Osteoblast (primary cell): ENCODE results near the gene AHDC1. TPM values are rescaled to one million over a fixed set of nuclear protein-coding genes. Genes with fewer than 3 reads are reported as not detected.

Source experiments
- DNase-seq: peaks from one replicate; pipeline ENCODE4 v3.0.0; 2011; ENCODE audit warnings: low spot score, mixed read lengths; ENCODE audit not compliant: insufficient read length; ENCODE audit errors: missing footprints
- H2AFZ ChIP-seq: 2 replicates; pipeline ENCODE4 v1.6.0; 2011; ENCODE audit warnings: mild to moderate bottlenecking, low read length
- H3K27ac ChIP-seq: 2 replicates; pipeline ENCODE4 v1.5.1; 2011; ENCODE audit warnings: mild to moderate bottlenecking, low read depth, low read length, moderate library complexity
- H3K27me3 ChIP-seq: 2 replicates; pipeline ENCODE4 v1.6.0; 2012; ENCODE audit warnings: mild to moderate bottlenecking, control low read depth, inconsistent platforms, low read length, moderate library complexity; ENCODE audit not compliant: insufficient read depth
- H3K36me3 ChIP-seq: 2 replicates; pipeline ENCODE4 v1.5.1; 2011; ENCODE audit warnings: mild to moderate bottlenecking, low read length, control low read depth, moderate library complexity; ENCODE audit not compliant: insufficient read depth
- H3K4me1 ChIP-seq: 2 replicates; pipeline ENCODE4 v1.5.1; 2011; ENCODE audit warnings: mild to moderate bottlenecking, low read length, control low read depth, moderate library complexity; ENCODE audit not compliant: insufficient read depth
- H3K4me2 ChIP-seq: 2 replicates; pipeline ENCODE4 v1.6.0; 2011; ENCODE audit warnings: mild to moderate bottlenecking, low read length; ENCODE audit not compliant: insufficient read depth
- H3K4me3 ChIP-seq: fragments of 200-600 bp; sonication (generic); 3 replicates; pipeline ENCODE4 v1.5.1; 2012; ENCODE audit warnings: mild to moderate bottlenecking, low read length, inconsistent platforms; ENCODE audit not compliant: insufficient read depth
- H3K79me2 ChIP-seq: 2 replicates; pipeline ENCODE4 v1.6.0; 2012; ENCODE audit warnings: mild to moderate bottlenecking, low read length, control low read depth, inconsistent platforms; ENCODE audit not compliant: insufficient read depth
- H3K9me3 ChIP-seq: 2 replicates; pipeline ENCODE4 v1.5.1; 2011; ENCODE audit warnings: low read depth, low read length, control low read depth
- H4K20me1 ChIP-seq: 2 replicates; pipeline ENCODE4 v1.6.0; 2012; ENCODE audit warnings: mild to moderate bottlenecking, low read length, control low read depth; ENCODE audit not compliant: insufficient read depth
- total RNA-seq: library from RNA; depleted of rRNA; stranded (reverse); fragments of >200 nt; gene quantifications from 2 replicates; pipeline ENCODE4 v1.2.3, GENCODE V29; 2012
- TF ChIP-seq, protein P1 (sequence below): IDR thresholded peaks from 2 replicates; pipeline ENCODE4 v1.5.1; 2011; ENCODE audit warnings: mild to moderate bottlenecking, low read depth, low read length, moderate library complexity; ENCODE audit errors: extremely low read depth

AHDC1 gene
- total RNA-seq, 1 donor = 11.2 TPM

DNA sequence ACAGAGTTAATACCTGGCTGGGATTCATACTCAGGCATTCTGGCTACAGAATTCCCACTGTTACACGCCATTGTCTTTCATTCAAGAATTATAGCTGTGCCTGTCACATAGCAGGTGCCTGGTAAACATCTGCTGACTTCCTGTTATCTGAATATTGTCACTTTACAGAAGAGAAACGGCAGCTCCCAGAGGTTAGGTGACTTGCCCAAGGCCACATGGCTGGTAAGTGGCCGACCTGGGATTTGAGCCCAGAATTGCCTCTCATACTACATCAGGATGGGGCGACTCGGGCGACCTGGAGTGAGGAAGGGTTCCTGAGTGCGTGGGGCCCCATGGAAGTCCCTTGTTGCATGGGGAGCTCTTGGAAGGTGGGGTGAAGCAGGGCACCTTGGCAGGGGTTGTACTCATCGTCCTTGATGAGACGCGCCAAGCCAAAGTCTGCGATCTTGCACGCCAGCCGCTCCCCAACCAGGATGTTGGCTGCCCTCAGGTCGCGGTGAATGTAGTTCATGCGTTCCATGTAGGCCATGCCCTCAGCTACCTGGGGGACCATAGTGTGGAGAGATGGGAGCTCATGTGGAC is 10.2 kb upstream of the AHDC1 start:
- peak; percentile 48 for DNase-seq
- Histone ChIP-seq H3K27ac (no peak overlapping the region), H3K79me2 (no peaks in the 10 kb centered on the region), H3K4me3 (no peak overlapping the region), H4K20me1 (no peaks in the 10 kb centered on the region), H2AFZ (no peak overlapping the region), H3K36me3 (no peaks in the 10 kb centered on the region), H3K27me3 (peaks cover 12% of the 10 kb centered on the region), H3K4me1 (no peaks in the 10 kb centered on the region), H3K9me3 (no peaks in the 10 kb centered on the region), H3K4me2 (no peak overlapping the region)
- TF ChIP-seq, protein P1, sequence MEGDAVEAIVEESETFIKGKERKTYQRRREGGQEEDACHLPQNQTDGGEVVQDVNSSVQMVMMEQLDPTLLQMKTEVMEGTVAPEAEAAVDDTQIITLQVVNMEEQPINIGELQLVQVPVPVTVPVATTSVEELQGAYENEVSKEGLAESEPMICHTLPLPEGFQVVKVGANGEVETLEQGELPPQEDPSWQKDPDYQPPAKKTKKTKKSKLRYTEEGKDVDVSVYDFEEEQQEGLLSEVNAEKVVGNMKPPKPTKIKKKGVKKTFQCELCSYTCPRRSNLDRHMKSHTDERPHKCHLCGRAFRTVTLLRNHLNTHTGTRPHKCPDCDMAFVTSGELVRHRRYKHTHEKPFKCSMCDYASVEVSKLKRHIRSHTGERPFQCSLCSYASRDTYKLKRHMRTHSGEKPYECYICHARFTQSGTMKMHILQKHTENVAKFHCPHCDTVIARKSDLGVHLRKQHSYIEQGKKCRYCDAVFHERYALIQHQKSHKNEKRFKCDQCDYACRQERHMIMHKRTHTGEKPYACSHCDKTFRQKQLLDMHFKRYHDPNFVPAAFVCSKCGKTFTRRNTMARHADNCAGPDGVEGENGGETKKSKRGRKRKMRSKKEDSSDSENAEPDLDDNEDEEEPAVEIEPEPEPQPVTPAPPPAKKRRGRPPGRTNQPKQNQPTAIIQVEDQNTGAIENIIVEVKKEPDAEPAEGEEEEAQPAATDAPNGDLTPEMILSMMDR = no peak

DNA sequence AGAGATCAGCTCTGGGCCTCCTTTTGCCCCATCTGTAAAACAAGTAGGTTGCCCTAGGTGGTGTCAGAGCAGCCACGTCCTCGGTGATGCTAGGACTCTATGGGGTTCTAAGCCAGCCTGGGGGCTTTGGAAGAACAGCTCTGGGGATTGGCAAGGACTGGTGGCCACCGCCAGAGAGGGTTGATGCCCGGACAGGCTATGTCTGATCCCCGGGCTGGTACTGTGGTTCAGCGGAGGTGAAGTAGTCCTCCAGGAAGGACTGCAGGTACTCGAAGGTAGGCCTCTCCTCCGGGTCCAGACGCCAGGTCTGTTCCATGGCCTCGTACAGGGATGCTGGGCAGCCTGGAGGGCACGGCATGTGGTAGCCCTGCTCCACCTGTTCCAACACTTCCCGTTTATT is 8.8 kb upstream of the AHDC1 start:
- Histone ChIP-seq H2AFZ (no peak overlapping the region), H3K9me3 (no peaks in the 10 kb centered on the region), H4K20me1 (no peaks in the 10 kb centered on the region), H3K79me2 (no peaks in the 10 kb centered on the region), H3K27me3 (peaks cover 12% of the 10 kb centered on the region), H3K4me2 (no peak overlapping the region), H3K27ac (no peak overlapping the region), H3K4me3 (no peak overlapping the region), H3K4me1 (no peaks in the 10 kb centered on the region), H3K36me3 (no peaks in the 10 kb centered on the region)
- peak; percentile 79 for DNase-seq
- TF ChIP-seq, protein P1 = no peak

DNA sequence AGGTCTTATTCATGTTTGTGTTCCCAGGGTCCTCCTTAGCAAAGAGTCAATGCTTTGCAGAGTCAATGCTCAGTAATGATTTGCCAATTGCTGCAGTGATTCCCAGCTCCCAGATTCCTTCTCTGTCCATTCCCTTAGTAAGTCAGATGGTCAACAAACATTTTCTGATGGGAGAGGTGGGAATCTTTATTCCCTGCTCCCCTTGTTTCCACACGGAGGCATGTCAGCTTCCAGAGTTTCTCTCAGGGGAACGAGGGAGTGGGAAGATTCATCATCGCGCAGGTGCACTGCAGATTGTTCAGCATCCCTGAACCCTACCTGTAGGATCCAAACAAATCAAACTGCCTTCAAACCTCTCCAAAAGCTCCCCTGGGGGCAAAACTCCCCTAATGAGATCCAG is 7.5 kb upstream of the AHDC1 start:
- Histone ChIP-seq H3K79me2 (no peaks in the 10 kb centered on the region), H3K4me2 (no peak overlapping the region), H2AFZ (no peak overlapping the region), H3K4me1 (no peaks in the 10 kb centered on the region), H3K36me3 (no peaks in the 10 kb centered on the region), H4K20me1 (no peaks in the 10 kb centered on the region), H3K27me3 (peaks cover 12% of the 10 kb centered on the region), H3K9me3 (no peaks in the 10 kb centered on the region), H3K4me3 (no peak overlapping the region), H3K27ac (no peak overlapping the region)
- peak; percentile 3 for DNase-seq
- TF ChIP-seq, protein P1 = no peak

DNA sequence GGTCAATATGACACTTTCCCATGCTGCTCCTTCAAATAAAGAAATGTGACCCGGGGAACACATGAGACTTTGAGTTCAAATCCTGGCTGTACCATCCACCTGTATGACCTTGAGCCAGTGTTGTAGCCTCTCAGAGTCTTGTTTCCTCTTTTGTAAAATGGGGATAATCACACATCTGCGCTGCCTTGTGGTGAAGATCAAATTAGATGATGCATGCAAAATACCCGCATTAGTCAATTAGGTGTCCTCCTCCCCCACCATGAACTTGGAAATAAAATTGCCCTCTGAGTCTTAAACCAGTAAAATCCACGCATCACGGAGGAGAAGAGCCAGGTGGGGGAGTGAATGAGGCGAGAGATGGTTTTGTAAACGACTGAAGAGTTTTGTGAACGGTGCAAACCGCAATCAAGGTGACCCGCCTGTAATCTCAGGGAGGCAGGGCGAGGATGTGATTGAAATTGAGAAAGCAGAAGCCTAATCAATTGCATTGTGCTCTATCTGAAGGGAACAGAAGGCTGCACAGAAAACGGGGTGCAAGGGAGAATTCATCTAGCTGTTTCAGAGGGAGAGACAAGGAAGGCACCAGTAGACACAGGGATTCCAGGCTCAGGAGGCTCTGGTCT is 5.8 kb upstream of the AHDC1 start:
- no peak overlapping the region for H3K4me2 ChIP-seq
- H2AFZ ChIP-seq = no peak overlapping the region
- H3K9me3 ChIP-seq = no peaks in the 10 kb centered on the region
- no peaks in the 10 kb centered on the region for H3K36me3 ChIP-seq
- H3K27me3 ChIP-seq = peaks cover 12% of the 10 kb centered on the region
- H3K4me3 ChIP-seq = no peak overlapping the region
- peak; percentile 31 for DNase-seq
- H3K79me2 ChIP-seq = no peaks in the 10 kb centered on the region
- H3K27ac ChIP-seq = no peak overlapping the region
- TF ChIP-seq, protein P1 = no peak
- no peaks in the 10 kb centered on the region for H4K20me1 ChIP-seq
- peaks cover 2% of the 10 kb centered on the region for H3K4me1 ChIP-seq
